Measurements from ENCODE around the gene ADAMTSL5.
A peak's percentile ranks its signal among the peaks of the same experiment; 100 is the strongest.
"Not testable (repeated sequence)": the region's sequence is repeated elsewhere in the genome, so short reads cannot be mapped to it uniquely, and the experiment has no call there.

ADAMTSL5 gene

GRCh38 chr19:1505012-1505411, 7.8 kb downstream of the ADAMTSL5 start:
- no peak overlapping the region for H3K4me3 ChIP-seq (ENCODE audit: low read depth, low read length)
- no peak for DNase-seq (ENCODE audit: low read depth)
- TF ChIP-seq, protein P1, sequence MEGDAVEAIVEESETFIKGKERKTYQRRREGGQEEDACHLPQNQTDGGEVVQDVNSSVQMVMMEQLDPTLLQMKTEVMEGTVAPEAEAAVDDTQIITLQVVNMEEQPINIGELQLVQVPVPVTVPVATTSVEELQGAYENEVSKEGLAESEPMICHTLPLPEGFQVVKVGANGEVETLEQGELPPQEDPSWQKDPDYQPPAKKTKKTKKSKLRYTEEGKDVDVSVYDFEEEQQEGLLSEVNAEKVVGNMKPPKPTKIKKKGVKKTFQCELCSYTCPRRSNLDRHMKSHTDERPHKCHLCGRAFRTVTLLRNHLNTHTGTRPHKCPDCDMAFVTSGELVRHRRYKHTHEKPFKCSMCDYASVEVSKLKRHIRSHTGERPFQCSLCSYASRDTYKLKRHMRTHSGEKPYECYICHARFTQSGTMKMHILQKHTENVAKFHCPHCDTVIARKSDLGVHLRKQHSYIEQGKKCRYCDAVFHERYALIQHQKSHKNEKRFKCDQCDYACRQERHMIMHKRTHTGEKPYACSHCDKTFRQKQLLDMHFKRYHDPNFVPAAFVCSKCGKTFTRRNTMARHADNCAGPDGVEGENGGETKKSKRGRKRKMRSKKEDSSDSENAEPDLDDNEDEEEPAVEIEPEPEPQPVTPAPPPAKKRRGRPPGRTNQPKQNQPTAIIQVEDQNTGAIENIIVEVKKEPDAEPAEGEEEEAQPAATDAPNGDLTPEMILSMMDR (conservative IDR thresholded peaks at IDR 0.05; ENCODE audit: low read depth, low read length) = no peak

GRCh38 chr19:1503925-1504773, 8.7 kb downstream of the ADAMTSL5 start:
- TF ChIP-seq, protein P1 (conservative IDR thresholded peaks at IDR 0.05; ENCODE audit: low read depth, low read length) = no peak
- DNase-seq (ENCODE audit: low read depth) = no peak
- H3K4me3 ChIP-seq (ENCODE audit: low read depth, low read length) = no peak overlapping the region

DNA sequence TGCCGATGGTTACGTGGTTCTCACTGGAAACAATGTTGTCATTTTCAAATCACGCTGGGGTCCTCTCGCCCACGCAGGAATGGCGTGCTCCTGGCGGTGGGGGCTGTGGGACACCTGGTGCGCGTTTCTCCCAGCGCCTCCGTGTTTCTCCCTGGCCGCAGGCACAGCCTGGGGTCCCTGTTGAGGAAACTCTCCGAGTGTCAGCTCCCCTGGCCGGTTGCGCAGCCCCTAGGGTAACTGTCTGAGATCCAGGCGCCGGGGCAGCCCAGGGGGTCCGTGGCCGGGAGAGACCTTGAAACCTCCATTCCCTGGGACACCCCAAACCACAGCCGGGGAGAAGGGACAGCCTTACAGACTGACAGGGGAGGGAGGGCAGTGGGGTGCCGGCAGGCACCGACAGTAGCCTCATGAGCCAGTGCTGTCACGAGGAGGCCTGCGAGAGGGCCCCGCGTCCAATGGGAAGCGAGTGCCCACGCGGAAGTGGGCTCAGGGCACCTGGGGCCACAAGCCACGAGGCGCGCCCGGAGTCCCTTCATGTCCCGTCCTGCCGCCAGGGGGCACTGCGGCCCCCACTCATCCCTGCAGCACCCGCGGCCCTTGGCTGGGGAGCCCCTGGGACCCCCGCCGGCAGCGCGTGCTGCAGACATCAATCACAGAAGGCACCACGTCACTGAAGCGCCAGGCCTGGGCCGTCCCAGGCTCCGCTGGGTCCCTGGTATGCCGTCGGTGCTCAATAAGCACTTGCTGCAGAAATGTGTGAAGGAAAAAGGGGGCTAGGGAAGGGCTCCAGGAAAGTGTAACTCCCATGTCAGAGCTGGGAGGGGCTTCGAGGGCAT, 9.5 kb downstream of the ADAMTSL5 start:
- peak; percentile 43 for DNase-seq (ENCODE audit: low read depth)
- H3K4me3 ChIP-seq (ENCODE audit: low read depth, low read length) = peak overlapping the region; percentile 30
- TF ChIP-seq, protein P1 (conservative IDR thresholded peaks at IDR 0.05; ENCODE audit: low read depth, low read length) = peak; percentile 69

DNA sequence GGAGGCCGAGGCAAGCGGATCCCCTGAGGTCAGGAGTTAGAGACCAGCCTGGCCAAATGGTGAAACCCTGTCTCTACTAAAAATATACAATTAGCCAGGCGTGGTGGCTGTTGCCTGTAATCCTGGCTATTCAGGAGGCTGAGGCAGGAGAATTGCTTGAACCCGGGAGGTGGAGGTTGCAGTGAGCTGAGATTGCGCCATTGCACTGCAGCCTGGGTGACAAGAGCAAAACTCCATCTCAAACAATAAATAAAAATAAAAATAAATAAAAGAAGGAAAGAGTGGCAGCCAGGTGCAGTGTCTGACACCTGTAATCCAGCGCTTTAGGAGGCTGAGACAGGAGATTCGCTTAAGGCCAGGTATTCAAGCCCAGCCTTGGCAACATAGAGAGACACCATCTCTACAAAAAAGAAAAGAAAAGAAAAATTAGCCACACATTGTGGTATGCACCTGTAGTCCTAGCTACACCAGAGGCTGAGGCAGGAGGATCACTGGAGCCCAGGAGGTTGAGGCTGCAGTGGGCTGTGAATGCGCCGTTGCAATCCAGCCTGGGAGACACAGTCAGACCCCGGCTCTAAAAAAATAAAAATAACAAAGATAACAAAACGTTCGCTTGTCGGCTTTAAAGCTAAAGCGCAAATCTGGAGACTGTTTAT, 10.3 kb downstream of the ADAMTSL5 start:
- TF ChIP-seq, protein P1 (conservative IDR thresholded peaks at IDR 0.05; ENCODE audit: low read depth, low read length) = no peak
- DNase-seq (ENCODE audit: low read depth) = no peak
- H3K4me3 ChIP-seq (ENCODE audit: low read depth, low read length) = no peak overlapping the region

GRCh38 chr19:1501200-1501595, 11.6 kb downstream of the ADAMTSL5 start:
- TF ChIP-seq, protein P1 (conservative IDR thresholded peaks at IDR 0.05; ENCODE audit: low read depth, low read length) = no peak

GRCh38 chr19:1499231-1499630, 13.6 kb downstream of the ADAMTSL5 start:
- DNase-seq (ENCODE audit: low read depth); H3K4me3 ChIP-seq (ENCODE audit: low read depth, low read length): not testable (repeated sequence)

More at GRCh38 chr19:1501200-1501595, 11.6 kb downstream of the ADAMTSL5 start:
- no peak overlapping the region for H3K4me3 ChIP-seq (ENCODE audit: low read depth, low read length)
- DNase-seq (ENCODE audit: low read depth) = no peak
